GM21367 (cell line): ENCODE results near the gene PTPRN.
A peak's percentile ranks its signal among the peaks of the same experiment; 100 is the strongest.
"Not testable (repeated sequence)": the region's sequence is repeated elsewhere in the genome, so short reads cannot be mapped to it uniquely, and the experiment has no call there.

ENCODE experiments used
- ATAC-seq: cut with Tn5 transposase; IDR thresholded peaks from one replicate; pipeline ENCODE4 v1.9.1; 2021; ENCODE audit not compliant: unreplicated experiment

PTPRN gene

DNA sequence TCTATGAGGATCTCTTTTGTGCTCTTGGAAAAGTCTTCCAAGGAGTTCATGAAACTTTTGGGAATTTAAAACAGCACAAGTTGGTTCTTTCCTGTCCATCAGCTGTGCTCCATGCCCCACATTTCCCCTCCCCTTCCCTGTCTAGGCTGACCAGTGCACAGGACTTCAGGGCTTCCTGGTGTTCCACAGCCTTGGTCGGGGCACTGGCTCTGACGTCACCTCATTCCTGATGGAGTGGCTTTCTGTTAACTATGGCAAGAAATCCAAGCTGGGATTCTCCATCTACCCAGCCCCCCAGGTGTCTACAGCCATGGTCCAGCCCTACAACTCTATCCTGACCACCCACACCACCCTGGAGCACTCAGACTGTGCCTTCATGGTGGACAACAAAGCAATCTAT lies 38.2 kb downstream of the PTPRN start:
- no peak for ATAC-seq

DNA sequence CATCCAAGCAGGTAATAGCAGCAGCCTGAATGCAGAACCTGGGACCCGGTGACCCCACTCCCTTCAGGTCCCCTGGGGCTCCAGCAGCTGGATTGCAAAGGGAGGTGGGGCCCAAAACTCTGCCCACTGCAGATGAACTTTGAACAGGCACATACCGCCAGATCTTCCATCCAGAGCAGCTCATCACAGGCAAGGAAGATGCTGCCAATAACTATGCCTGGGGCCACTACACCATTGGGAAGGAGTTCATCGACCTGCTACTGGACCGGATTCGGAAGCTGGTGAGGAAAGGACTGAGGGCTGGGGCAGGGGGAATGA lies 39.2 kb downstream of the PTPRN start:
- no peak for ATAC-seq

DNA sequence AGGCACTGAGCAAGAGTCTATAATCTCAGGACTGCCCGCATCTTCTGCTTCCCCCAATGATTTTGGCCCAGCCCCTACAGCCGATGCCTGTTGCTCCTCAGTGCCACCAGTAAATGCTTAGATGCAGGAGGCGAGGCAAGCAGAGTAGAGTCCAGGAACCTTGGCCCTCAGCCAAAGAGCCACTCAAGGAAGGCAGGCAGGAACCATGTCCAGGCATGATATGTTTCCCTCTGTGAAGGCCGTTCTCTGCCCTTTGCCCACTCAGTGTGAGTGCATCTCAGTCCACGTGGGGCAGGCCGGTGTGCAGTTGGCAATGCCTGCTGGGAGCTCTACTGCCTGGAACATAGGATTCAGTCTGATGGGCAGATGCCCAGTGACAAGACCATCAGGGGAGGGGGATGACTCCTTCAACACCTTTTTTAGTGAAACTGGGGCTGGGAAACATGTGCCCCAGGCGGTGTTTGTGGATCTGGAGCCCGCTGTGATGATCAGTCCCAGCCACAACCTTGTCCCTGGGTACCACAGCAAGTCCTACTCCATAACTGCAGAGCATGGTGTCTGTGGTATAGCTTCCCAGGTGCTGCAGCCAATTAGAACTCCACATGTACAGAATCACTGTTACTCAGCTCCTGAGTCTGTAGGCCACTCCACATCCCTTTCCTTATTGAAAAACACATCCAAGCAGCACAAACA lies 39.7 kb downstream of the PTPRN start:
- ATAC-seq, result no peak

DNA sequence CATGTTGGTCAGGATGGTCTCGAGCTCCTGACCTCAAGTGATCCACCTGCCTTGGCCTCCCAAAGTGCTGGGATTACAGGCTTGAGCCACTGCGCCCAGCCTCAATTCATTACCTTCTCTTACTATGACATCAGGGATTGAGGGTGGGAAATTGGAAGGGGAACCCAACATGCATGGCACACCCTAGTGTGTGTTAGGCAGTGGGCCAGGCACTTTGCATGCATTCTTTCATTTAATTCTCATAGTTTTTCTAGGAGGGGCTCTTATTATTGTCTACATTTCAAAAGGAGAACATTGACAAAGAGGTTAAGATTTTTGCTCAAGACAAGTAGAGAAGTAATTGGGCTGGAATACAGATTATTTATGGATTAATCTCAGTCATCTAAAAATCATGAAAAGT lies 40.9 kb downstream of the PTPRN start:
- no peak for ATAC-seq

DNA sequence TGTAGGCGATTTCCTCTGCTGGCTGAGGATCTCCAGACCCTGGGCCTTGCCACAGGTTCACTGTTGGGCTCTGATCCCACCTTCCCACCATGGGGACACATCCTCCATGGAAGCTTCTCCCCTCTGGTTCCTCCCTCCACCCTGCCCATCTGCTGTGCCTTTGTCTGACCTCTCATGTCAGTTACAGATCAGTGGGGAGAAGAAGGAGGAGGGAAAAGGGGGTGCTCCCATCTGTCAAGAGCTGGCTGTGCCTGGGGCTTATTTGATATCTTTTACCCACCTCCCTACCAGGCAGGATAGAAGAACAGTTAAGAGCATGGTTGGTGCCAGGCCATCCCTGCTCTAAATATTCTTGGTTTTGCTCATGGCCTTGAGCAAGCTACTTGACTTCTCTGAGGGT lies 42.3 kb downstream of the PTPRN start:
- ATAC-seq, result no peak

DNA sequence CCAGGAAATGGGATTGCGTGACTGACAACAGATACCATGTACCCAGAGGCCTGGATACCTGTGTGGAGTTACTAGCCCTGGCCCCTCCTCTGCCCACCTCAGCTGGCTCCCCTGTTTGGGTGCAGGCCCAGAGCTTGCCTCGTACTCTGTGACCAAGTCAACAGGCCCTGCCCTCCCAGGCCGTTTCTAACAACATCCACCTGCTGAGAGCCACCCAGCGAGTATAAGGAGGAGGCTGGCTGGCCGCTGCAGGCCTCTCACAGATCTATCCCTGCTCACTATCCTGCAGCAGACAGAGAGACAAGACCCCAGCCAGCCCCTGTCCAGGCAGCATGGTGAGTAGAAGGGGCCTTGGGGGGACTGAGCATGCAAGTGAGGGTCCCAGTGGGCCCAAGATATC lies 43.0 kb downstream of the PTPRN start:
- no peak for ATAC-seq

DNA sequence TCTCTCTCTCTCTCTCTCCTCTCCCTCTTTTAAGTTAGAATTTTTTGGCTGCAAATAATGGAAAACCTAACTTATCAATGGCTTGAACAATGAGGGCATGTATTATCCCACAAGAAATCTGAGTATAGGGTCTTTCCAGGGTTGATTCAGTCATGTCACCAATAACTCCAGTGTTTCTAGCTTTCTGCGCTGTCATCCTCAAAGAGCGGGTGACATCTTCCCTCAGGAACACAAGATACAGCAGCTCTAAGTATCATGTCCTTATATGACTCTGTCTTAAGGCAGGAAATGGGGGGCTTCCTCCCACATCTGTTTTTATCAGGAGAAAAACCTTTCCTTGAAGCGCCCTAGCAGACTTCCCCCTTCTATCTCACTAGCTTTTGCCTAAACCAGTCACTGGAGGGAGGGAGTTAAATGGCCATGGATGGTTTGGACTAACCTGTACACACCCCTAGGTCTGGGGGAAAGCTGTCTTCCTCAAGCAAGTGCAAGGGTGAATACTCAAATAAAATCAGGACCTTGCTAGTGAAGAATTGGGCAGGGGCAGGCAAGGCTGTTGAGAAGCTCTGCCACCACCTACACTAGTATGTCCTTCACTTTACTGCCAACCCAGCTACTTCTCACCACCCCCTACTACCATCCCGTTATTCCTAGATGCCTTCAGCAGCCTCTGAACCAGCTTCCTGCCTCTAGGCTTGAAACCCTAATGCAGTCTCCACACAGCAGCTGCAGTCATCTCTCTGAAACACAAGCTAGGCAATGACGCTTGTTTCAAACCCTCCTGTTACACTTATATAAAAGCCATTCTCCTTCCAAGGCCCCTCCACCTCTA lies 48.0 kb downstream of the PTPRN start:
- ATAC-seq, result no peak

DNA sequence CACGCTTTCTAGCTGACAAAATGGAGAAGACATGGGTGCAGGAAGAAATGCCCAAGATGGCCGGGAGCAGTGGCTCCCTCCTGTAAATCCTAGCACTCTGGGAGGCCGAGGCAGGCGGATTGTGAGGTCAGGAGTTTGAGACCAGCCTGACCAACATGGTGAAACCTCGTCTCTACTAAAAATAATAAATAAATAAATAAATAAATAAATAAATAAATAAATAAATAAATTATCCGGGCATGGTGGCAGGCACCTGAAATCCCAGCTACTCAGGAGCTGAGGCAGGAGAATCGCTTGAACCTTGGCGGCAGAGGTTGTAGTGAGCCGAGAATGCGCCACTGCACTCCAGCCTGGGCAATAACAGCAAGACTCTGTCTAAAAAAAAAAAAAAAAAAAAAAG lies 50.3 kb downstream of the PTPRN start:
- ATAC-seq, result not testable (repeated sequence)

DNA sequence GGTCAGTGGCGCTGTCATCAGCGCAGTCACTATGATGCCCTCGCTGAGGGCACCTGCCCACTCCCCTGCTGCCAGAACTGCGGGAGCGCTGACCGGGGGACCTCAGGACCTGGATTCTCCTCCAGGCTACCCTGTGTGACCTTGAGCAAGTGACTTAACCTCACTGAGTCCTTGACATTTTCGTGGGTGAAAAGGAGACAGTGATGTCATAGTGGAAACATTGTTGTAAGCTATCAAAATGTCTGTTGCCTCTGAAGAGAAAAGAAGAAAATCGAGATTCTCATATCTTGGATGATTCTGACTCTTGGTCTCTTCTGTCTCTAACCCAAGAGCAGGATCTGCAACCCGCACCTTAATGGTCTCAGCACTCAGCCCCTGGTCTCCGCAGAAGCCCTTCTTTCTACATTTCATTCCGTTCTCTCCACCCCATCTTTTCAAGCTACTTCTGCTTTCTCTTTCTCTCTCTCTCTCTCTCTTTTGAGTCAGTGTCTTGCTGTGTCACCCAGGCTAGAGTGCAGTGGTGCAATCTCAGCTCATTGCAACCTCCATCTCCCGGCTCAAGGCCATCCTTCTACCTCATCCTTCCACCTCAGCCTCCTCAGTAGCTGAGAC lies 54.5 kb downstream of the PTPRN start:
- ATAC-seq, result peak; percentile 16

DNA sequence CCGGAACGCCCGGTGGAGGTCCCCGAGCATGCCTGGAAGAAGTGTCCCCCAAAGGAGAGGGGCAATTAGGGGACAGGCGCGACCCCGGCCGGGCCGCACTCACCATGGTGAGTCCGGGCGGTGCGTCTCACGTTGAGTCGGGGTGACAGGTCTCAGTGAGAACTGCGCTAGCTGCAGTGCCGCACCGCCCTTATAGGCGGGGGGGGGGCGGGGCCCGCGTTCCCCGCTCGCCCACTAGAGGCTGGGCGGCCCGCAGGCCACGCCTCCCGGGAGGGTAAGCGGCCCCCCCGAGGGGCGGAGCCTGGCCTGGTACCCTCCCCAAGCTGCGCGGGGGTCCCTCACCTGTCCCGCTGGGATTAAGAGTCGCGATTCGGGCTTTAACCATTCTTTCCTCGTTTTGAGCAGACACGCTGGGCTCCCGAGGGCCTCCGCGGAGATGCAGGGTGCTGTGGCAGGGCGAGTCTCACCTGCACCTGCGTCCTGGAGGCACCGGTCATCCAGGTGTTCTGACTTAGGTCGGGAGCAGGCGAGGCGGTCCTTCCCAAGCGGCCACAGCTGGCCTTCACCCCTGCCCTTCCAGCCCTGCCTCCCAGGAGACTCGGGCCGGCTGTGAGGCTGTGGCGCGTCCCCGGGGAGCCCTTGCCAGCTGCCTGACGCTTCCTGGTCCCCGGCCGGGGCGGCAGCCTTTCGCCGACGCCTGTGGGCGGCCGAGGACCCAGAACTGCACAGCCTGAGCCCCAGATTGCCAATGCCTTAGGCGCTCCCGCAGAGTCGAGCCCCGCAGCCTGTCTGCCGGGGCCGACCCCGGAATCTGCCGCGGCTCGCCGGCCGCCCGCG lies 55.2 kb downstream of the PTPRN start, which contains the start of gene TUBA4A:
Gene TUBA4A, minus strand, starts transcription at position 166 of the 837 bp plus-strand sequence. Its CDS starts 60 bp downstream, at position 106.
- peak; percentile 32 for ATAC-seq

DNA sequence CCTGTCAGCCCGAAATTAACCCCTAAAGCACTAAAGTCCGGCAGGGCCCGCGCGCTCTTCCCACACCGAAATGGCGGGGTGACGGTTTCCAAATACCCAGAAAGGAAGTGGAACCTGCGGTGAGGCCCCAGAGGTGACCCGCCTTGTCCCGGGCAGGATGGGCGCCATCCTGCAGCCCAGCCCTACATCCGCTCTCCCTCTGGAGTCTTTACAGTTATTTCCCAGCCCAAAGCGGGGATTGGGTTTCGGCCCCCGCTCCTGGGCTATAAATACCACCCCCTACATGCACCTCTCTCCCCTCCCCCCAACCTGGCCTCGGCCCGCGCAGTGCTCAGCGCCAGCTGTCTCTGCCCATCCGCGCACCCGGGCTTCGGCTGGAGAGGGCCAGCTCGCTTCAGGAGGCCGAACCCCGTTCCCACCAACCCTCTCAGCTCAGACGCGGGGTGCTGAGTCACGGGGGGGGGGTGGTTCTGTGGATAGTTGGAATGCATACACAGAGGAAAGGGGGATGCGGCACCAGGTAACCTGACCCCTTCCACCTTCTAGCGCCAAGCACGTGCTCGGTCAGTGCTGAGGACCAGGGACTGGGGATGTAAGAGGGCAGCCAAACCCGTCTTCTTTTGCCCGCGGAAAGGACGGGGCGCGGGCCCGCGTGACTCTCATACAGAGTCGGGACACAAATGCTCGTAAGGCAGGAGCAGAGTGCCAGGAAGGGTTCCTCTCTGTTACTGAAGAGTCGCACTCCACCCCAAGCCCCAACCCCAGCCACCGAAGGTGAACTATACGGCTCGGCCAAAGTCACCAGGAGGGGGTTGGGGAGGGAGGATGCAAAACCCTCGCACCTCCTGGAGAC lies 56.1 kb downstream of the PTPRN start, which contains the start of gene TUBA4B:
Gene TUBA4B, plus strand, starts transcription at position 344 of the 853 bp plus-strand sequence. Its CDS starts 165 bp downstream, at position 509.
- peak; percentile 12 for ATAC-seq

DNA sequence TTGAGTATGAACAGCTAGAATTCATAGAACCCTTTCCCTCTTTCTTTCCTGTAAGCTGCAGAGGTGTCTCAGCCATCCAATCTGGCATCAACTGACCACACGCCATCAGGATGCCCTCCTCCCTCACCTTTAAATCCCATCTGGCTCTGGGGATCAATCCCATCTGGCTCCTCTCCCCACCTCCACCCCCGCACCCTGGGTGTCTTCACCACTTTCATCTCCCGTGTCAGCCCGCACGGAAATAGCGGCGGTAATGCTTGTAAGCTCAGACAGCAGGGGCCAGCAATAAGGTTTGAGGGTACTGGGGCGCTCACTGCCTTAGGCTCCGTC lies 56.7 kb downstream of the PTPRN start:
- no peak for ATAC-seq

DNA sequence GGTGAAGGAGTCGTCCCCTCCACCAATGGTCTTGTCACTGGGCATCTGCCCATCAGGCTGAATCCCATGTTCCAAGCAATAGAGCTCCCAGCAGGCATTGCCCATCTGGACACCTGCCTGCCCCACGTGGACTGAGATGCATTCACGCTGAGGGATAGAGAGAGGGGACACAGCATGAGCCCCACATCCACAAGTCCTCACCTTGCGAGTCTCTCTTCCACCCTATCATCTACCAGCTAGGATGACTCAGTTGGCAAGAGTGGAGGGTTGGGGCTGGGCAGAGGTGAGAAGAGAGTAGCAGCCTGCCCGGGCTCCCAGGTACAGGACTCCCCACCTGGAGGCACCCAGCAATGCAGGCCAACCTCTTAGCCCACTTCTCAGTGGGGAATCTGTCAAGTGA lies 57.1 kb downstream of the PTPRN start:
- no peak for ATAC-seq

DNA sequence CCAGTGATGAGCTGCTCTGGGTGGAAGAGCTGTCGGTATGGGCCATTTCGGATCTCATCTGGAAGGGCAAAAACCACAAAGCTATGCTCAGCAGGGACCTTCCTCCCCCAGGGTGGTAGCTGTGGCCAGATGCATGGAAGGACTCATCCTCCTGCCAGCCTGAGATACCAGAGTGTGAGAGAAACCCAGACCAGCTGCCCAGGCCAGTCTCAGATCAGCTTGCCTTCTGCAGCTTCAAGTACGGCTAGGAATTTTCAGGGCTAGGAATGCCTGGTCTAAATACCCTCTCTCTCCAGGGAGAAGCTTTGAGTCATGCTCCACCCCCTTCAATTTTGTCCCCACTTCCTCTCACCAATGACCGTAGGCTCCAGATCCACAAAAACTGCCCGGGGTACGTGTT lies 57.5 kb downstream of the PTPRN start:
- ATAC-seq, result no peak

DNA sequence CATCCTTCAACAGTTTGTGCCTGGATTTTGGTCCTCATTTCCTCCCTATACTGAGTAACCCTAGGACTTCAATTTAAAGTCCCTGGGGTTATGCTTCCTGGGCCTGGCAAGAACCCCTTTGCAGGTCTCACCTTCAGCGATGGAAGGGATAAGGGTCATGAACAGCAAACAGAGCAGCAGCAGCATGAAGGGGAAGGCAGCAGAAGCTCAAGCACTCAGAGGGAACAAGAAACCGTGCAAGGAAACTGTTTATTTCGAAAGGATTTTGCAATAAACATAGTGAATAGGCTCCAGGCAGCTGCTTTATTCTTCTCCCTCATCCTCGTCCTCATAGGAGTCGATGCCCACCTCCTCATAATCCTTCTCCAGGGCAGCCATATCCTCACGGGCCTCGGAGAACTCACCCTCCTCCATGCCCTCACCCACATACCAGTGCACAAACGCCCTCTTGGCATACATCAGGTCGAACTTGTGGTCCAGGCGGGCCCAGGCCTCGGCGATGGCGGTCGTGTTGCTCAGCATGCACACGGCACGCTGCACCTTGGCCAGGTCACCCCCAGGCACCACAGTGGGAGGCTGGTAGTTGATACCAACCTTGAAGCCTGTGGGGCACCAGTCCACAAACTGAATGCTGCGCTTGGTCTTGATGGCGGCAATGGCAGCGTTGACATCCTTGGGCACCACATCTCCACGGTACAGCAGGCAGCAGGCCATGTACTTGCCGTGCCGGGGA lies 59.0 kb downstream of the PTPRN start:
- no peak for ATAC-seq

DNA sequence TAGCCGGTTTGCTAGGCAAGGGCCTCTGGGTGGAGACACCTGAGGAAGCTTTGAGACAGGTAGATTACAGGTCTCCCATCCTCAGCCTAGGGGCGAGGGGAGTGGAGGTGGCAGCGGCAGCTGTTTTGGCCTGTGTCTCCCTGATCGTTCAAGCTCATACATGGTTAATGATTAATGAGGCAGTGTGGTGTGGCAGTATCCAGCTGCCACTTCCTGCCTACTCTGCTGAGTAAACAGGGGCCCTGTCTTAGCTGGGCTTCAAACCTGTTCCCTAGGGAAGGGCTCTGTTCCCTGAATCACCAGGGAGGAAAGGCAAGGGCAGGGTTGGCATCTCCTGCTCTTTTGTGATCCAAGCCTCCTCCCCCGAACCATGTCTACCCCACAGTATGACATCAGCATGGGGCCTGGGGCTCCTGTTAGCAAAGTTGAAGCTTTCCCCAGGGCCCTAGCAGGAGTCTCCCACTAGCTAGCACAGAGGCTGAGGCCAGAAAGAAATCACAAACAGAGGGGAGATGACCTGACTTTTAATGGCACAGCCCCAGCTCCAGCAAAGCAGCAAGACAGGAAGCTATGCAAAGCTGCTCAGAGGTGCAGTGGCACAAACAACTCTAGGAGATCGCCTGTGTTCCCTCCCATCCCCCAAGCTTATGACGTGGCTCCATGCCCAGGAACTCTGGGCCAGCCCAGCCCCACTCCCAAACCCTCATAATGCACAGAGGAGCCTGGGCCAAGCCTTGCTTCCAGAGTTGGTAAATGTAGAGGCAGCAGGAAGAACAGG lies 59.8 kb downstream of the PTPRN start:
- no peak for ATAC-seq

DNA sequence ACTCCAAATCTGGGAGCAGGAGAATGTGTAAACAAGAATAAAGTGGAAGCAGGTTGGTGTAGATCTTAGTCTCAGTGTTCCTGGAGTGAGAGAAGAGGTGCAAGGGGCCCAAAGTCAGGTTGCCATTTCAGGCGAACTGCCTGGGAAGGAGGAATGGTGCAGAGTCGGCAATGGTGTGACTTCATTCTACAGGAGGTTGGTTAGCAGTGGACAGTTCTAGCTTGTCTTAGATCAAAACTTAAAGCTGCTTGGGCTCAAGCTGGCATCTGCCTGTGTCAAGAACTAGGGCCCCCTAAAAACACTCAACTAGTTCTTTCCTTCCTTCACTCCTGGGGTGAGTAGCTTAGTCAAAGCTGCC lies 60.4 kb downstream of the PTPRN start:
- no peak for ATAC-seq

DNA sequence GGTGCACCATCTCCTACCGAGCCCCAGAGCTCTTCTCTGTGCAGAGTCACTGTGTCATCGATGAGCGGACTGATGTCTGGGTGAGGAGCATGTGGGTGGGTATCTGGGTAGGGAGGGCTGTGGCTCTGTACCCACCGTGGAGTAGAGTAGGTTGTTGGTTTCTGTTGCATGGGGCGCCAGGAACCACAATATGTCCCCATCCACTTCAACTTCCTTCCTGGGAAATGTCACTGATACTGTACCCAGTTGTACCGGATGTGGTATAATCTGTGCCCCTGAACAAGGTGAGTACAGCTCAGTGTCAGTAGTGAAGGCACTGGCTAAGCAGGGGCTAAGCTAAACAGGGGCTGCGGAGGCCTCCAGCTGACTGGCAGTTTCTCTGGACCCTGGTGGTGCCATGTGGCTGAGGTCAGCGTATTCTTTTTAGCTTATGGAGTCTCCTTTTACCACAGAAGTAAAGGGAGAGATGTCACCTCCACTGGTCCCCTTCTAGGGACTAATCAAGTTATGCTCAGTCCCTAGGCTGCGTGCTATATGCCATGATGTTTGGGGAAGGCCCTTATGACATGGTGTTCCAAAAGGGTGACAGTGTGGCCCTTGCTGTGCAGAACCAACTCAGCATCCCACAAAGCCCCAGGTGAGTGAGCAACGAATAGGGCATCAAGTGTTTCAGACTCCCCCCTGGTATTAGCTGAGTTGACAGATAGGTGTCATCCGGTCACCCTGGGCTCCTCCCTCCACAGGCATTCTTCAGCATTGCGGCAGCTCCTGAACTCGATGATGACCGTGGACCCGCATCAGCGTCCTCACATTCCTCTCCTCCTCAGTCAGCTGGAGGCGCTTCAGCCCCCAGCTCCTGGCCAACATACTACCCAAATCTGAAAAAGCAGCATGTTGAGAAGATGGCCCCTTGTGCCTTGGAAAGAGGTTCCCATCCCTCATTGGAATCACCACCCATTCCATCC lies 61.2 kb downstream of the PTPRN start:
- no peak for ATAC-seq
